ENCODE results near the gene TRAPPC2L.

GRCh38 chr16:88842806-88843205 is 14.1 kb upstream of the TRAPPC2L start:
- TF ChIP-seq CTCF (IDR thresholded peaks at IDR 0.05; ENCODE audit: low read length) = no peak
- no peak for TF ChIP-seq EZH2 (optimal IDR thresholded peaks at IDR 0.05; ENCODE audit: low read depth, low read length)
- no peak for TF ChIP-seq EZH2phosphoT487 (IDR thresholded peaks at IDR 0.05; ENCODE audit: low read length)
